ENCODE measurements around the gene CLCN7. TPM values are rescaled to one million over a fixed set of nuclear protein-coding genes. Genes with fewer than 3 reads are reported as not detected.

The CLCN7 gene
- total RNA-seq, 1 donor, result 58.2 TPM

DNA sequence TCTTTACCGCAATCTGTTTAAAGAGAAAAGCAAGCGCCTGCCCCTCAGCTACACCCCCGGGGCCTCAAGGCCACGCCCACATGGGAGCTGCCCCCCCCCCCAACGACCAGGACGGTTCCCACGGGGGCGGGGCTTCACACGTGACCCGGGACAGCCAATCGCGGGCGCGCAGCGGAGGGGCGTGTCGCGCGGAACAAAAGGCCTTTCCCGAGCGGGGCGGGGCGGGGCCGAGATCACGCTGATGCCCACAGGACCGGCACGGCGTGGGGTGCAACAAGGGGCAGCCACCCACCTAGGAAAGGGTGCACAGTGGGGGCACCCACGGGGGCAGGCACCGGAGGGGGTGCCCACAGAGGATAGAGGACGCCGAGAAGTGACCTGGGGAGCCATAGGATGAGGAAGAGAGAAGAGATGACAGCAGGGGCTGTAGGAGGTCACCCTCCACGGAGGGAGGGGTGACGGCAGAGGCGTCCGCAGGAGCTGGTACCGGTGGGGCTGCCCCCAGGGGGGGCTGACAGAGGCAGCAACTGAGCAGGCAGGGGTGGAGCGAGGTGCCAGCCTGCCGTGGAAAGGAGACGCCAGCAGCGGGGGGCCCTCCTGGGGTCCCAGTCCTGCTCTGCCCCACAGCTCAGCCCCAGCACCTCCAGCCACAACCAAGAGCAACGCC, 66.5 kb downstream of the CLCN7 start:
- Histone ChIP-seq H3K4me3 (ENCODE audit: low read length) (no peak overlapping the region), H3K9me3 (ENCODE audit: low read depth, low read length) (no peaks in the 10 kb centered on the region), H3K4me1 (ENCODE audit: insufficient read depth, low read length) (peaks cover 23% of the 10 kb centered on the region), H3K27me3 (ENCODE audit: insufficient read depth, low read length) (no peaks in the 10 kb centered on the region)

DNA sequence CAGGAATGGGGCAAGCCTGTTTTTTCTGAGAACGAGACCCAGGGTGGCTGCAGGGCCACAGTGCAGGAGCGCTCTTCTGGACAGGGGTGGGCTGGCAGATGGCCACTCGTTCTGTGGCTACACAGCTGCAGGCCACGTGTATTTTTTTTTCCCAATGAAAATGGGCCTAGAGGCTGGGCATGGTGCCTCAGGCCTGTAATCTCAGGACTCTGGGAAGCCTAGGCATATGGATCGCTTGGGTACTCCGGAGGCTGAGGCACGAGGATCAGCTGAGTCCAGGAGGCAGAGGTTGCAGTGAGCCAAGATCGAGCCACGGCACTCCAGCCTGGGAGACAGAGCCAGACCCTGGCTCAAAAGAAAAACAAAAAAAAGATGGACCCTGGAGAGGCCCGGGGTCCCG, 67.1 kb downstream of the CLCN7 start:
- Histone ChIP-seq H3K4me1 (ENCODE audit: insufficient read depth, low read length) (peaks cover 18% of the 10 kb centered on the region), H3K4me3 (ENCODE audit: low read length) (no peak overlapping the region), H3K9me3 (ENCODE audit: low read depth, low read length) (no peaks in the 10 kb centered on the region), H3K27me3 (ENCODE audit: insufficient read depth, low read length) (no peaks in the 10 kb centered on the region)

DNA sequence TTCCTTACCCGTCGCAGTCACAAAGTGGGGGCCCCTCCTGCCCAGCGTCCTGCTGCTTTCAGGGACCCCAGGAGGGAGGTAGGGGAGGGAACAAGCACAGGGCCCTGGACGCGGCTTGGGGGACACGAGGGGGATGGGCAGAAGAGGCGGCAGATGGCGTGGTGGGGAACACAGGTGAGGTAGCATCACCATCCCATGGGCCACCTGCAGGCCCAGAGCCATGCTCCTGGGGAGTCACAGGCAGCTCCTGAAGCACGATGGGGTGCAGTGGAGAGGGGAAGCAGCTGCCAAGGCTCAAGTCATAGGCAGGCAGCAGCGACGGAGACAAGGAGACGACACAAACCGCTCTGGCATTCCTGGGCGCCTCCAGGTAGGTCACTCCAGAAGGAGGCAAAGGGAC, 71.1 kb downstream of the CLCN7 start:
- Histone ChIP-seq H3K27me3 (ENCODE audit: insufficient read depth, low read length) (no peaks in the 10 kb centered on the region), H3K4me1 (ENCODE audit: insufficient read depth, low read length) (peaks cover 13% of the 10 kb centered on the region), H3K9me3 (ENCODE audit: low read depth, low read length) (no peaks in the 10 kb centered on the region), H3K4me3 (ENCODE audit: low read length) (no peak overlapping the region)

GRCh38 chr16:1403036-1403435, 71.8 kb downstream of the CLCN7 start:
- Histone ChIP-seq H3K4me3 (ENCODE audit: low read length) (no peak overlapping the region), H3K9me3 (ENCODE audit: low read depth, low read length) (no peaks in the 10 kb centered on the region), H3K27me3 (ENCODE audit: insufficient read depth, low read length) (no peaks in the 10 kb centered on the region), H3K4me1 (ENCODE audit: insufficient read depth, low read length) (peaks cover 8% of the 10 kb centered on the region)

DNA sequence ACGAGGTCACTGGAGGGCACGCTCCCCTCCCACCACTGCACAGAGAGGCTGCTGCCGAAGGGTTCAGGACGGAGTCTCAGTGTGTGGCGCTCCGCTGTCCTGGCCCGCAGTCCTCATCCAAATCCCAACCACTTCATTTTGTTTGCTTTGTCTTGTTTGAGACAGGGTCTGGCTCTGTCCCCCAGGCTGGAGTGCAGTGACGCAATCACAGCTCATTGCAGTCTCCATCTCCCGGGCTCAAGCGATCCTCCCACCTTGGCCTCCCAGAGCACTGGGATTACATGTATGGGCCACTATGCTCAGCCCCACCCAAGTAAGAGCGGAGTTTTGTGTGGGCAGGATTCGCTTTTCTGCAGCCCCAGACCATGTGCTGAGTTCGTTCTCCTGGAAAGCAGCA, 73.1 kb downstream of the CLCN7 start:
- Histone ChIP-seq H3K9me3 (ENCODE audit: low read depth, low read length) (no peaks in the 10 kb centered on the region), H3K27me3 (ENCODE audit: insufficient read depth, low read length) (no peaks in the 10 kb centered on the region), H3K4me3 (ENCODE audit: low read length) (no peak overlapping the region), H3K4me1 (ENCODE audit: insufficient read depth, low read length) (no peaks in the 10 kb centered on the region)

DNA sequence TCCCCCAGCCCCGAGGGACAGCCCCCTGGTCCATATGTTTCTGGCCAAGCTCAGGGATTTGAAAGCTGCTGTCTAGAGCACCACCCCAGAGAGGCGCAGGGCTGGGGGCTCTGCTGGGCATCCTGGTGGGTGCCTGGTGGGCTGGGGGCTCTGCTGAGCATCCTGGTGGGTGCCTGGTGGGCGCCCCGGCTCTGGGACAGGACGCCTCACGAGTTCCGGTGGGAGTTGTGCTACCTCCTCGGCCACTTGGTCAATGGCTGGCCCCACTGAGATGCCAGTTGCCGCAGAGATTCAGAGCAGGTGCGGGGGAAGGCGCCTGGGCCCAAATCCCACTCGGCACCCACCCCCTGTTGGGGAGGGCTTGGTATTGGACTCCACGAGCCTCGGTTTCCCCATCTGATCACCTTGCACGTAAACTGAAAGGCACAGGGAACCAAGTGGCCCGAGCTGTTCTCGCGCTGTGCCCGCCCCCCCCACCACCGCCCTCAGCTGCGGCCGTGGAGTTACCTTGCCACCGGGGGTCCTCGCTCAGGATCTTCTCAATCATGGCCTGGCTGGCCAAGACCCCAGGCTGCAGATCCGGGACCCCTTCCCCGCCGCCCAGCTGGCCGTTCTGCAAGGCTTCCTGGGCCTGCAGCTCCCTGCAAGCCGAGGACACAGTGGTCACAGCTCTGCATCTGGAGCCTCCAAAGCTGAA, 73.6 kb downstream of the CLCN7 start:
- Histone ChIP-seq H3K4me1 (ENCODE audit: insufficient read depth, low read length) (no peaks in the 10 kb centered on the region), H3K27me3 (ENCODE audit: insufficient read depth, low read length) (no peaks in the 10 kb centered on the region), H3K4me3 (ENCODE audit: low read length) (no peak overlapping the region), H3K9me3 (ENCODE audit: low read depth, low read length) (no peaks in the 10 kb centered on the region)

DNA sequence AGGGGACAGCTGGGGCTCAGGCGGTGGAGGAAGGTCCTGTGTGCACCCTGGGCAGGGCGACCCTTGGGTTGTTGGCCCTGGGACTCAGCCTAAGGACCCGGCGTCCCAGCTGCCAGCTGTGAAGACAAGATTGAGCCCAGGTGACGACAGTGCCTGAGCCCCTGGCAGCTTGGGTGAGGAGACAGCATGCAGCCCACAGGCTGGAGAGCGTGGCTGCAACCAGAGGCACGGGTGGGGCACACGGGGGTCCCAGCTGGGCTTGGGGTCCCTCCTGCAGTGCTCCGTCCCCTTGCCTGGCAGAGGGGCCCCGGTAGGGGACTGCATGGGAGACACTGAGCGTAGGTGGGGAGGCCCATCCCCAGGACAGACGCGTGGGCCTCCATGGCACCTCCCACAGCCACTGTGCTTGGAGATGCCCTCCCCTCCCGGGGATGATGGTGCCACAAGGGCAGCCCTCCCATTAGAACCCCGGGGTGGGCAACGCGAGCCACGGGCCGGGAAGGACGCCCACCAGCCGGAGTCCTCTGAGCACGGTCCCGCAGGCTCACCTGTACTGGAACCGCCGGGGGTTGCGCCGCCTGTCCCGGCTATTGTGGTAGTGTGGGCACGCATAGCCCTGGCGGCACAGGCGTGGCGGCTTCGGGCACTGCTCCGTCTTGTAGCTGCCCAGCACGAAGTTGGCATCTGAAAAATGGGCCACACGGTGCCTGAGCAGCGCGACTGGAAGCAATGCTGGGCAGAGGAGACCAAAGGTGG, 75.8 kb downstream of the CLCN7 start:
- H3K4me3 ChIP-seq (ENCODE audit: low read length), result no peak overlapping the region
- no peaks in the 10 kb centered on the region for H3K27me3 ChIP-seq (ENCODE audit: insufficient read depth, low read length)
- no peaks in the 10 kb centered on the region for H3K9me3 ChIP-seq (ENCODE audit: low read depth, low read length)
- H3K4me1 ChIP-seq (ENCODE audit: insufficient read depth, low read length), result no peaks in the 10 kb centered on the region

- Histone ChIP-seq H3K27me3 (ENCODE audit: insufficient read depth, low read length) (no peaks in the 10 kb centered on the region), H3K9me3 (ENCODE audit: low read depth, low read length) (no peaks in the 10 kb centered on the region), H3K4me1 (ENCODE audit: insufficient read depth, low read length) (no peaks in the 10 kb centered on the region), H3K4me3 (ENCODE audit: low read length) (no peak overlapping the region)
Measured at GRCh38 chr16:1398351-1398750, 76.5 kb downstream of the CLCN7 start.

- Histone ChIP-seq H3K4me3 (ENCODE audit: low read length) (no peak overlapping the region), H3K9me3 (ENCODE audit: low read depth, low read length) (no peaks in the 10 kb centered on the region), H3K27me3 (ENCODE audit: insufficient read depth, low read length) (no peaks in the 10 kb centered on the region), H3K4me1 (ENCODE audit: insufficient read depth, low read length) (no peaks in the 10 kb centered on the region)
Measured at GRCh38 chr16:1397779-1398178, 77.0 kb downstream of the CLCN7 start.

DNA sequence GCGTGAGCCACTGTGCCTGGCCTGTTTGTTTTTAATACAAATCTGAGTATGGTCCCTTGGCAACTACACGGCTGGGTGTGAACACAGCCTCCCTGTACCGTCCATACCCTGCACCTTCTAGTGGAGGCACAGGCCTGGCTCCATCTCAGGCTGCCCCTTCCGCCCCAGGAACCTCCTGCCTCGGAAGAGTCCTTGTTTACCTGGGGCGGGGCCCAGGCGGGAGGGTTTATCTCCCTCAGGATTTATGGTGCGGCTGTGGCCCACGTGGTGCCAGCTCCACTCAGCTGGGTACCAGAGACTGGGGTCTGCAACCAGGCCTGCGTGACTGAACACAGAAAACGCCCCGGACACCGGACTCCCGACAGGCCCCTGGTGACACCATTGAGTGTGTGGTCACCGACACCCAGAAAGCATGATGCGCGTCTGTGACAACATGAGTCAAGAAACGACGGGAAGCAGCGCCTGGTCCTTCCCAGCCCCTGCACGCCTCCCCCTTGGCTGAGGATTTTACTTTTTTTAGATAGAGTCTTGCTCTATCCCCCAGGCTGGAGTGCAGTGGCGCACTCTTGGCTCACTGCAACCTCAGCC, 79.3 kb downstream of the CLCN7 start:
- Histone ChIP-seq H3K4me3 (ENCODE audit: low read length) (no peak overlapping the region), H3K9me3 (ENCODE audit: low read depth, low read length) (no peaks in the 10 kb centered on the region), H3K4me1 (ENCODE audit: insufficient read depth, low read length) (no peaks in the 10 kb centered on the region), H3K27me3 (ENCODE audit: insufficient read depth, low read length) (no peaks in the 10 kb centered on the region)

Other genes starting within 250 kb of the CLCN7 start
- gene TPSG1, start 249.8 kb downstream of the CLCN7 start, total RNA-seq, result not detected
- gene TPSB2, start 244.8 kb downstream of the CLCN7 start, total RNA-seq, result not detected
- gene TPSAB1, start 234.3 kb downstream of the CLCN7 start, total RNA-seq, result not detected
- gene TPSD1, start 219.0 kb downstream of the CLCN7 start, total RNA-seq, result not detected
- gene UBE2I, start 165.4 kb downstream of the CLCN7 start, total RNA-seq, result 108 TPM
- gene BAIAP3, start 141.4 kb downstream of the CLCN7 start, total RNA-seq, result 2.3 TPM
- gene TSR3, start 123.2 kb downstream of the CLCN7 start, total RNA-seq, result 21.3 TPM
- gene GNPTG, start 123.1 kb downstream of the CLCN7 start, total RNA-seq, result 29.8 TPM
- gene UNKL, start 60.3 kb downstream of the CLCN7 start, total RNA-seq, result 18.4 TPM
- gene UQCC4, start 54.3 kb downstream of the CLCN7 start, total RNA-seq, result 4.3 TPM
- gene PERCC1, start 44.0 kb downstream of the CLCN7 start, total RNA-seq, result 0.84 TPM
- gene CCDC154, start 30.5 kb downstream of the CLCN7 start, total RNA-seq, result 0.21 TPM
- not detected for gene PTX4, start 13.9 kb upstream of the CLCN7 start, total RNA-seq
- gene TELO2, start 18.3 kb upstream of the CLCN7 start, total RNA-seq, result 10.2 TPM
- gene TMEM204, start 58.6 kb upstream of the CLCN7 start, total RNA-seq, result 12.6 TPM
- gene IFT140, start 137.0 kb upstream of the CLCN7 start, total RNA-seq, result 2.3 TPM
- 11.2 TPM for gene CRAMP1, start 137.3 kb upstream of the CLCN7 start, total RNA-seq
- 2.5 TPM for gene JPT2, start 203.3 kb upstream of the CLCN7 start, total RNA-seq
- gene MAPK8IP3, start 231.2 kb upstream of the CLCN7 start, total RNA-seq, result 135 TPM

All from mononuclear cell (primary cell).